SHP77 treated with DMSO at 0.1 percent for 48 hours (cell line): ENCODE data around the gene JPH3.

Experiments
- DNase-seq: peaks from one replicate; lab custom pipeline; 2025; lab: John Stamatoyannopoulos, UW

JPH3 gene

GRCh38 chr16:87601401-87601981 lies 817 bp upstream of the JPH3 start:
- no peak for DNase-seq

DNA sequence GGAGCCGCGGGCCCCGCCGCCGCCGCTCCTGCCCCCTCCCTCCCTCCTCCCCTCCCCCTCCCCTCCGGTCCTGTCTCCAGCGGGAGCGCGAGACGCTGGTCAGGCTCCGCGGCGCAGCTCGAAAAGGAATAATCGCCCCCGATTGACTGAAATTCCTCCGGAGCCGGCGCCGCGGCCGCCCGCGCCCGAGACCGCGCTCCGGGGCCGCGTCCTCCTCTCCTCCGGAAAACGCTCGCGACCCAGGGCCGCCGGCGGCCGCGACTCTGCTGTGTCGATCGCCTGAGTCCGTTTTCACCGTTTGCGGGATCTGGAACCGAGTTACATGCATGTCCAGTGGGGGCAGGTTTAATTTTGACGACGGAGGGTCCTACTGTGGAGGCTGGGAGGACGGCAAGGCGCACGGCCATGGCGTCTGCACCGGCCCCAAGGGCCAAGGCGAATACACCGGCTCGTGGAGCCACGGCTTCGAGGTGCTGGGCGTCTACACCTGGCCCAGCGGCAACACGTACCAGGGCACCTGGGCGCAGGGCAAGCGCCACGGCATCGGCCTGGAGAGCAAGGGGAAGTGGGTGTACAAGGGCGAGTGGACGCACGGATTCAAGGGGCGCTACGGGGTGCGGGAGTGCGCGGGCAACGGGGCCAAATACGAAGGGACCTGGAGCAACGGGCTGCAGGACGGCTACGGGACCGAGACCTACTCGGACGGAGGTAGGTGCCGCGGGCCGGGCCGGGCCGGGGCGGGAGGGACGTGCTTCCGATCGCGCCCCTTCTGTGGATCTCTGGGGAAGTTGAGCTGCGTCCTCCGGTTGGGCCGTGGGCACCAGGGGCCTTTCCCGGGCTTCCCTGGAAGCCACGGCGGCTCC lies 744 bp downstream of the JPH3 start:
- no peak for DNase-seq

DNA sequence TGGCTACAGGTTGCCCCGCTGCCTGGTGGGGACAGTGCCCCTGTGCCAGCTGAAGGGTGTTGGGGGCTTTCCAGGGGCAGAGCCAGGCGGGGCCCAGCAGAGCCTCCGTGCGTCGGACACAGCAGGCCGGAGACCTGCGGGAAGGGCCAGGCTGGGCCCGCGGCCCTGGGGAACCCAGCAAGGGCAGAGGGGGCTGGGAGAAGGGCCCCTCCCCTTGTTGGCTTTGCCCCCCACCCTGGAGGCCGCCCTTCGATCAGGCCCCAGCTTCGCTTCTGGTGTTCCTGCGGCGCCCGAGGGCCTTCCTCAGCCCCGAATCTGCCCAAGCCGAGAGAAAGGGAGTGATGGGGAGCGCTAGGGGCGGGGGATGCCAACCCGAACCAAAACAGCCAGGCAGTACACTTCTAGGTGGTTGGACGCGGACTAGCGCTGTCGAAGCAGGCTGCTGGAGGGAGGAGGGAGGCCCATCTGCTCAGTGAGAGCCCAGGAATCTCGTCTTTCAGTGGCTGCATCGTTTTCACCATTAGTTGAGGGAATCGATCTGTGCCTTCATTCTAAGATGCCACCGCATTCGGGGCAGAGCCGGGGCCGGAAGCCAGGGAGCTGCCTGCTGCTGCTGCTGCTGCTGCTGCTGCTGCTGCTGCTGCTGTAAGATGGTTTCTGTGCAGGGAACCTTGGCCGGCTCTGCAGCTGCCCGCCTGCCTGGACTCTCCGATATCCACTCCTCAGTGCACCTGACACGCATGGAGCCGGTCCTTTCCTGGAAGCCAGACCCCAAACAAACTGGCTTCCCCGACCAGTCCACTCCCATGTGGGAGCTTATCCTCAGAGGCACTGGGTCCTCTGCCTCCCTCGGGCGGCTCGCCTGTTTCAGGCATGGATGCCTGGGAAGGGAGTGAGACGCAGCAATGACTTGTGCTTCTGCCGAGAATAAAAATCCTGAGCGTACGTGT lies 1.7 kb downstream of the JPH3 start:
- no peak for DNase-seq

- no peak for DNase-seq
Observed at GRCh38 chr16:87604634-87605111, 2.4 kb downstream of the JPH3 start.

DNA sequence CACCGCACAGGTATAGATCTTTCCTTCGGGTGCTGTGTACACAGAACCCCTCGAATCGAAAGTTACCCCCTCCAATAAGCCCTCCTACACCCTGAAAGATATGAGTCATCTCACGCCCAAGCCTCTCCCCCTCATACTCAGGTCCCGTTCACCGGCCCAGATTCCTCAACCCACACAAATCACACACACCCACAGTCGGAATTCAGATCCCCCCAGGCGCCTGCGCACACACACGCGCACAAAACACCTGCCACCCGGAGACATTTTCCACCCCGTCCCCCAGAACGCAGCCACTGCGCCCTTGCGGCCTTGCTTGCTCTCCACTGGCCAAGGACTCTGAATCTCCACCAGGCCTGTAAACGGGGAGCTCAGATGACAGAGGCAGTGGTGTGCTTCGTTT lies 4.9 kb downstream of the JPH3 start:
- no peak for DNase-seq

DNA sequence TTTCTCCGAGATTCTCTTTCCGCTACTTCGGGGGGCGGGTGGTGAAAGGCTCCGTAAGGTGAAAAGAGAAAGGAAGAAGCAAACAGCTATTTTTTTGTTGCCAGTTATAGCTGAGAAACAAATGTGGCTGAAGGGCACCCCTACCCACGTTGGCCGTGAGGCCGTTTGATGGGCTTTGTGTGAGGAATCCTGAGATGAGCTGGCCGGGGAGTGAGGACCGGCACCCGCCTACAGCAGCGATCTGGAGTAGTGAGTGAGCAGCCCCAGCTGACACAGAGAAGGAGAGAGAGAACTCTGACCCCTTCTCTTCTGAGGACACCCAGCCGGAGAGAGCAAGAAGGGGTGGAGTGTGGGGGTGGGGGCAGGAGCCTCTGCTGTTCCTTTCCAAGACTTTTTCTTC lies 5.6 kb downstream of the JPH3 start:
- no peak for DNase-seq

DNA sequence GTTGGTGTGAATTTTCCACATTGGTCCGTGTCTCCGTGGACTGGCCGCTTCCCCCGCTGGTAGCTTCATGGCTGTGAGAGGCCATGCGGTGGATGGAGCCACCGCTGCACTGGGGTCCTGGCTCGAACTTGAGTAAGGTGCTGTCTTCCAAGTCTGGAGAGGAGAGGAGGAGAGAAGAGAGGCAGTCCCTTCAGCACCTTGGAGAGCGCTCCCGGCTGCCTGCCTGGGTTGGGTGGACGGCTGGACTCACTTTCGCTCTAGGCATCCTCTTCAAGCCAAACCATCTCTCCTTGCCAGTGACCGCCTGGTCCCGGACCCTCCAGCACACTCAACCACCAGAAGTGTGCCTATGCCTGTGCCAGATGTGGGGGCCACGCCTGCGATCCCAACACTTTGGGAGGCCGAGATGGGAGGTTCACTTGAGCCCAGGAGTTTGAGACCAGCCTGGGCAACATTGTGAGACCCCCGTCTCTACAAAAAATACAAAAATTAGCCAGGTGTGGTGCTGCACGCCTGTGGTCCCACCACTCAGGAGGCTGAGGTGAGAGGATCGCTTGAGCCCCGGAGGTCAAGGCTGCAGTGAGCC lies 6.2 kb downstream of the JPH3 start:
- no peak for DNase-seq

GRCh38 chr16:87610026-87610425 lies 7.7 kb downstream of the JPH3 start:
- DNase-seq, result no peak

DNA sequence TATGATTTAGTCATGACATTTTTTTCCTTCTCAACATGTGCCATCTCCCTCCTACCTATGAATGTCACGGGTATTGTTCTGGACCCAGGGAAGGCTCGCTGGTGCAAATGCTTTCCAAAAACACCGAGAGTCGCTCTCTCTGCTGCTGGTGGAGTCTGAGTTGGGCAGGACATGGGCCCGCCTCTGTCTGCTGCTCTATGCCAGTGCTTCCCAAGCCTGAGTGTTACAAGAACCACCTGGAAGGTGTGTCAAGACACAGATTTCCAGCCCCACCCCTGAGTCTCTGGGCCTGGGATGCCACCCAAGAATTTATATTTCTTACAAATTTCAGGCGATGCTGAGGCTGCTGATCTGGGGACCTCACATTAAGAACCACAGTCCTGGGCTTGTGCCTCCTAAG lies 9.1 kb downstream of the JPH3 start:
- DNase-seq, result no peak

DNA sequence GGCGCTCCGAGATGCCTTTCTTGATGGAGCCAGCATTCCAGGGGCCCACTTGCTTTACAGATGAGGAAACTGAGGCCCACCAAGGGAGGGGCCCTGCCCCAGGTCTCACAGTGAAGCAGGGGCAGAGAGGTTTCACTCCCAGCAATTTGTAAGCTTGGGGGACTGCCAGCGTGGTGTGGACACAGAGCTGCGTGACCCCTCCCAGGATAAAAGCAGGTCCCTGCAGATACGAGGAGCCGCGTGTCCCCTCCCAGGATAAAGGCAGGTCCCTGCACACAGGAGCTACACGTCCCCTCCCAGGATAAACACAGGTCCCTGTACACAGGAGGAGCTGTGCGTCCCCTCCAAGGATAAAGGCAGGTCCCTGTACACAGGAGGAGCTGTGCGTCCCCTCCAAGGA lies 11.7 kb downstream of the JPH3 start:
- no peak for DNase-seq

- DNase-seq, result no peak
Observed at GRCh38 chr16:87615621-87616041, 13.3 kb downstream of the JPH3 start.

DNA sequence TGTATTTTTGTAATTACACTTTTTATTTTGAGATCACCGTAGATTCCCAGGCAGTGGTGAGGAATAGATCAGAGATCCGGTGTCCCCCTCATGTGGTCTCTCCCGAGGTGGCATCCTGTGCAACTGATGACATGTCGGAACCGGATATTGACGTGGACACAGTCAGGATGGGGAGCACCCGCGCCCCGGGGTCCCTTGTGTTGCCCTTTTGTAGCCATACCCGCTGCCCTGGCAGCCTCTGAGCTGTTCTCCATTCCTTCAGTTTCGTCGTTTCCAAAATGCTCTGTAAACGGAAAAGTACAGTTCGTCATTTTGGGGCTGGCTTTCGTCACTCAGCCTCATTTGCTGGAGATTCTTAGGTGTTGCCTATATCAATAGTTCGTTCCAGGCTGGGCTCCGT lies 14.2 kb downstream of the JPH3 start:
- no peak for DNase-seq

- peak; percentile 3 for DNase-seq
Observed at GRCh38 chr16:87618216-87618615, 15.9 kb downstream of the JPH3 start.

DNA sequence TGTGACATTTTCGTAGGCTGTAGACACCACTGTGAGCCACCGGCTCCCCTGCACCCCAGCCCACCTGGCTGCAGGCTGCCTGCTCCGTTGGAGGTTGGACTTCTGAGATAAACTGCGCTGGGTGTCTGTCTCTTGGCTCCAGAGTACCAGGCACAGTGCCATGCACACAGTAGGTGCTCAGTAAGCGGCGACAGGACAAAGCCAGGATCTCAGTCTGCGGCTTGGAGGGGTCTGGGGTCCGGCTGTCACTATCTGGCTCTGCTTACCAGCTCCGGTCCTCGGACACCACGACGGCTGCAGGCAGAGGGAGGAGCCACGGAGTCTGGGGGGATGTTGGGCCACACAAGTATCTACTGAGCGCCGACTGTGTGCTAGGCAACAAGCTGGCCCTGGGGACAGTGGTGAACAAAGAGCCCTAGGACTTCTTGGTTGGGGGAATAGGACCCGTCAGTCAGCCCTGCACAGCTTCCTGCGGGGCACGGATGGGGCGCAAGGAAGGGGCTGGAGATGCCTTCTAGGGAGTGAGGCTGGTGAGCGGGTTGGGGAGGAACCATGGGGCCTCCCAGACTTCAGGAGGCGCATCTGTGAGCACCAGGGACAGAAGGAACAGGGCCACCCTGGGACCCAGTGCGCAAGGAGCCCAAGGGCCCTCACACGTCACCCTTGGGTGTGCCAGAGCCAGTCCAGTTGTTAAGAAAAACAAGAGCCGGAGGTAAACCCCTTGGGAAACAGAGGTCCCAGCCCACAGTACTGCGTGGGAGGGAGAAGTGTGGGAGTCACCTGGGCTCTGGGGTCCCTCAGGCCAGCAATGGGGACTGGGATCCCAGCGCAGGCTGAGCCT lies 17.3 kb downstream of the JPH3 start:
- DNase-seq, result no peak

GRCh38 chr16:87620201-87620495 lies 17.8 kb downstream of the JPH3 start:
- no peak for DNase-seq

DNA sequence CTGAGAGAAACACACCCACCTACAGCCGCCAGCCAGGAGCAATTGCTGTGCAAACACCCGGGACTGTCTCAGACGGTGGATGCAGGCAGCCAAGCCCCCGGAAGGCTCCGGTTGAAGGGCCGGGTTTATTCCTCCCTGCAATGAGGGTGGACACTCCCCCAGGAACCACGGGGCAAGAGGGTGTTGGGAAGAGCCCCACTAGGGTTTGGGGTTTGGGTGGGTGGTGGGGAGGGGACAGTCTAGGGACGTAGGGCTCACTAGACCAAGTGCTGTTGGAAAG lies 19.2 kb downstream of the JPH3 start:
- DNase-seq, result no peak

DNA sequence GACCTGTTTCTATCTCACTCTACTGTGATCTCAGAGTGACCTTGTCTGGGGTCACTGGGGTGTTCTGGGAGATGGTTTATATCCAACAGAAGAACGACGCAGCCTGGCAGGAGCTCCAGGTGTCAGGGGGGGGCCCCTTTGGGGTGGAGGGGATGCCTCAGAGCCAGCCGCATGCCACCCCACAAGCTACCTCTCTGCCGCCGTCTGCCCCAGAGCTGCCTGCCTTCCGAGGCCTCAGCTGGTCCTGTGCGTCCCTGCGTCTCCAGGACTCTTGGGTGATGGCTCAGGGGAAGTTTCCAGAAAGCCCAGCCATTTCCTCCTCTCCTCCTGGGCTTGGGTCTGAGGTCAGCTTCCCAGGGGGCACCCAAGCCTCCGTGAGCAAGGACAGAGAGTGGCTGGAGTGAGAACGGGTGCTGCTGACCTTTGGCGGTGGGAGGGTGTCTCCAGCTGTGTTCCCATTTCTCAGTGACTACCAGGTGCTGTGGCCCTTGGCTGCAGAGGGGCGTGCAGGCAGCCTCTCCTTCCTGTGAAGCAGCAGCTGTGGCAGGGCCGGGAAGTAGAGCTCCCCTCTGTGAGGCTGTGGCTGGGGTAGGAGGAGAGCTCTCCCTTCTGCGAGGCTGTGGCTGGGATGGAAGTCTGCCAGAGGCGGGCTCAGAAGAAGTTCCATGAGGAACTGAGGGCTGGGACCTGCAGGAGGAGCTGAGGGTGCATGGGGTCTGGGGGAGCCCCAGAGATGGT lies 19.8 kb downstream of the JPH3 start:
- DNase-seq, result no peak

- DNase-seq, result no peak
Observed at GRCh38 chr16:87622756-87623319, 20.5 kb downstream of the JPH3 start.

GRCh38 chr16:87625241-87625797 lies 23.0 kb downstream of the JPH3 start:
- DNase-seq, result no peak

DNA sequence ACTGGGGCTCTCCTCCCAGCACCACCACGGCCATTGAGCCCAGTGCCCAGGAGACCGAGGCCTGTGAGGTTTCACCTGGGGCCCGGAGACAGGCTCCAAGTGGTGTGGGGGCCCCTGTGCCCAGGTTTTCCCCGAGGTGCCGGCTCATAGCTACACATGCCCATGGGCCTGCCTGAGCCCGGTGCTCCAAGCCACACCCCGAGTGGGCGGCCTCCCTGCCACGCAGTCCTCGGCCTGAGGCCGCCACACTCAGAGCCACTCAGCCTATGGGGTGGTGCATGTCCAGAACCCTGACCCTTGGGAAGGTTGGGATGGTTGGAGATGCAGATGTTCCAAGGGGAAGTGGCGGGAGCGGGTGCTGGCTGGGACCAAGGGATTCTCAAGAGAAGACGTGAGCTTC lies 24.1 kb downstream of the JPH3 start:
- no peak for DNase-seq
